T follicular helper cell (primary cell): ENCODE data around the gene DNMT3A.
A peak's percentile ranks its signal among the peaks of the same experiment; 100 is the strongest.

Experiments used
- DNase-seq: peaks from one replicate; pipeline ENCODE4 v3.0.0-alpha.2; 2020; ENCODE audit warnings: low read depth
- total RNA-seq, 2 experiments: gene quantifications; one replicate each; lab custom pipeline; 2026; lab: John Stamatoyannopoulos, UW

The DNMT3A gene
- total RNA-seq = 117 to 142 reads per million in 2 experiments

DNA sequence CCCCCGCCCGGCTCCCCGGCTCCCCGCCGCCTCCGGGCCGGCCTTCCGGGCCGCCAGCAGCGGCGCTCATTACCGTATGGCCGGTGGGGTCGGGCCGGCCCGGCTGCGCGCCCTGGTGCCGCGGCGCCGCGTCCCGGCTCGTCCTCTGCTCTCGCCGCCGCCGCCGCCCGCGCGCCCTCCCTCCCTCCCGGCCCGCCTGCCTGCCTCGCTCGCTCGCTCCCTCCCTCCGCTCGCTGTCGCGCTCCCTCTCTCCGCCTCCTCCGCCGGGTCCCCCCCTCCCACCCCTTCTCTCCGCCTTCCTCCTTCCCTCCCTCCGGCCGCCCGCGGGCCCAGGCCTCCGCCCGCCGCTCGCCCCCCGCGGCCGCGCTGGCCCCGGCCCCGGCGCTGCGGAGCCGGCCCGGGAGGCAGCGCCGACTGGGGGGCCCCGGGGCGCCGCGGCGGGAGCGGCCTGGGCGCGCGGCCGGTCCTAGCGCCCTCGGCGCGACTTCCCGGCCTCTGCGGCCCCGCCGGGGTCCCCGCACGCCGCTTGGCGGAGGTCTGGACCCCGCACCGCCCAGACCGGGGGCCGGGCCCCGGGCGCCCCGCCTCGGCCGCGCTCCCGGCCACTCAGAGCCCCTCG lies at the start of gene DNMT3A:
Gene DNMT3A (minus strand): TSS at position 173 of the 619 bp plus-strand sequence. CDS start 27,941 bp downstream, outside the sequence.
- DNase-seq = peak; percentile 36

DNA sequence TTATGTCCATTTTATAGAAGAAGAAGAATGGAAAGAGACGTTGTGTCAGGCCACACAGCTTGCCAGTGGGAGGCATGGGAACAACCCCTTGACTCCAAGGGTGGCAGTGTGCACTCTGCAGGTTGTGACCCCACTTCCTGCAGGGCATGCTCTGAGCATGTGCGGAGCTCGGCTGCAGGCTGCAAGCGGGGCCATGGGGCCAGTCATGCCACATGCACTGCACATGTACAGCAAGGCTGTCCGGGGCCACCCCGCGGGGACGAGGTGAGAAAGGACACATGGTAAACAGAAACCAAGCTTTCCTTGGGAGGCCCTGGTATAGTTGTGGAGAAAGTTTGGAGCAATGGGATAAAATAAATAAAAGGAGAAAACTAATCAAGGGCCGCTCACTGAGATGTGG lies 47.4 kb upstream of the DNMT3A start:
- no peak for DNase-seq

DNA sequence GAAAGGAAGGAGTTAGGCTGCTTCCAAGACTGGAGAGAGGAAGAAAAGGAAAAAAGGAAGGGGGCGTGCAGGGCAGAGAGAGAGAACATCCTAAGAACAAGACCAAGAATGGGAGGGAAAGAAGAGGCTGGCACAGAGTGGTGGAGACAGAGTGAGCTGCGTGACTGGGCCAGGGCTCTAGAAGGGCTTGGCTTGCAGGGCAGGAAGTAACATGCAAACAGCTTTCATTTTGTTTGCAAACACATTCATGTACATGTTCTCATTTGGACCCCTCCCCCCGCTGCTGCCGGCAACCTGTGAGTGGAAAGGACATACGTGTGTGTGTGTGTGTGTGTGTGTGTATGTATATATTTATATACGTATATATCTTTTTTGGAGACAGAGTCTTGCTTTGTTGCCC lies 46.8 kb upstream of the DNMT3A start:
- no peak for DNase-seq

DNA sequence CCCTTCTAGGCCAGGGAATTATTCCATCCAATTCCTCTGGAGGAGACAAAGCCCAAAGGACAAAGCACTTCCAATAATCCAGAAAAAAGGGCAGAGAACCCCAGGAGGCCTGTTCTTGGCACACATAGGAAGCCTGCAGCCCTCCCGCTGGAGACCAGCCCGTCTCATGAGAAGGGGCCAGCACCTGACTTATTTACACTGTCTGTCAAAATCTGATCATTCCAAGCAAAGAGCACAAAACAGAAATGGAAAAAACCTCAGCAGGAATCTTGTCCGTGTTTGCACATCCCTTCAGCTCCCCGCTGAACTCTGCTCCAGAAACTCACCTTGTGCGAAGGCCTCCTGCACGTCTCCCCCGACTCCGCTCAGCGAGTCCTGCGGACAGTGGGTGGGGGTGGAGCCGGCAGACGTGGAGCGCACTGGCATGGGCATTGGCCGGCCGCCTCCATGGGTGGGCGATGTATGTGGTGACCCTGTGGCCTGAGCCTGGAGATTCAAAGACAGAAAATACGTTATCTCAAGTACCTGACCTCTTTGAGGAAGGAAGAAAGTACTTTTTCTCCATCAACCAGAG lies 46.2 kb upstream of the DNMT3A start:
- DNase-seq = no peak

DNA sequence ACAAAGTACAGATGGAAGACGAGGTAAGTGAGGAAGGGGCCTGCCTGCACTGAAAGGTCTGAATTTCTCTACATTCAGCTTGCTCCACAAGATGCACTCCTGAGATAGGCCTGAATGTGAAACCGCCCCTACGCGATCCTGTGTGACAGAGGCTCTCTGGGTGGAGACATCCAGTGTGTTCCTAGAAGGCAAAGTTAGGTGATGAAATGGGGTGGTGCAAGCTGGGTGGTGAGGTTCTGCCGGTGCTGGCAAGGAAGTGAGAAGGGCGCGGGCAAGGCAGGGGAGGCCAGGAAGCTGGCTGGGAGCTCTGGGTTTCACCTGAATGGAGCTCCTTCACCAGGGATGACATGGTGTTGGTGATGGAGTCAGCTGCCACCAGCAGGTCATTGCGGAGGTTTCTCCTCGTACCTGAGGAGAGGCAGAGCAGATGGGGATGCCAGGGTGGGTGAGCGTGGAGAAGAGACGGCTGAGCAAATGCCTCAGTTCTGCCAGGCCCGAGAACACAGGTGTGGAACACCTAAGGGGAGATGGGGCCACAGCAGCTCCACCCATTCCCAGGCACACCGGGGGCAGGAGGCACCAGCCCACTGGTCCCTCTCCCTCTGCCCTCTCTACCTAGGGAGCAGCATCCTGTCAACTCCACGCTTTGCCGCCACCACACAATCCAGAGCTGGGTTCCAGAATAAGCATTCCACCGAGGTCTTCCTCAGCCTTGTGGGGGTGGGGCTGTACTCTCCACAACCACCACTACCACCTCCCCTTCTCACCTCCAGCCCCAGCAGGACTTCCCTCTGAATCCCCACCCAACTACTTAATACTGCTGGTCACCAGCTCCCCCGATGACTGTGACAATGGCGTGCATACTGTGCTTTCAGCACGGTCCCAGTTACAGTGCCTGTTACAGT lies 45.5 kb upstream of the DNMT3A start:
- no peak for DNase-seq

DNA sequence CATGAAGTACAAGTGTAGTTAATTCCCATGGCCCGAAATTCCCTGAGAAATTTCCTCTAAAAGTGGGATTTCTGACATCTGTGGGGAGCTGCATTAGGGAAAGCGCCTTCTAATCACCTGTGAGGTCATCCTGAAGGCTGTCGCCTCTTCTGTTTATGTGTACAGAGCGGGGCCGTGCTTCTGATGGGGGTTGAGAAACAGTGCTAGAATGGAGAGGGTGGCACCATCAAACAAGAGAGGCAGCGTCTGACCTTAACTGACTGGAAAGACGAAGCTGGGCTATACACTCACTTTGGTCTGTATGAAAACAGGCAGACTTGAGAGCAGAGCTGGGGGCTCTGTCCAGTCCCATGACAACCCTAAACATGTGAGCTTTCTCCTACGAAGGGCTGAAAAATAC lies 44.2 kb upstream of the DNMT3A start:
- DNase-seq = no peak

DNA sequence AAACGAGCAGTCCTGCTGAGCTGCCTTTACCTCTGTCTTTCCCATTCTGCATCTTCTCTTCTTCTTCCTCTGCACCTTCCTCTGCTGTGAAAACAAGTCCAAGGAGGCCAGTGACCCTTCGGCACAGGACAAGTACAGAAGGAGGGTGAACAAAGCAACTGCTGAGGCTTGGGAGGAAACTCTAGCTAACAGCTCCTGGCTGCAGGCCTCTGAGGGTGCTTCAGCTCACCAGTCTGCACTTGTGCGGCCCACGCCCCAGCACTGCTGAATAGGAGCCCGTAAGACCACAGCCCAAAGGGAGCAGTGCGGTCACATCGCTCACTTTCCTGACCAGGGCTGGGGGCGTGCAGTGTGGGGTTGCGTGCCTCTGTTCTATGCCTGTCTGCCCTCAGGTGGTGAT lies 42.1 kb upstream of the DNMT3A start:
- no peak for DNase-seq

DNA sequence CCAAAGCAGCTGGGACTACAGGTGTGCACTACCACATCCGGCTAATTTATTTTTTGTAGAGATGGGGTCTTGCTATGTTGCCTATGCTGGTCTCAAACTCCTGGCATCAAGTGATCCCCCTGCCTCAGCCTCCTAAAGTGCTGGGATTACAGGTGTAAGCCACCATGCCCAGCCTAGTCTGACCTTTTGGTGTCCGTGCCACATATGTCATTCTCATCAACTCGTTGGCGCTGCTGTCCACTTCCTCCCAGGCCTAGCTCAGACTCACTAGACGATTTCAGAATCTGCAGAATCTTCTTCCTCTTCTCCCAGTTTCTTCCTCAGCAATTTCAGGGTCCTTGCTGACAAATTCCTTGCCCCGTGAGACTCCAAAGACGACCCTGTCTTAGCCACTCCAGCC lies 39.8 kb upstream of the DNMT3A start:
- DNase-seq = no peak

DNA sequence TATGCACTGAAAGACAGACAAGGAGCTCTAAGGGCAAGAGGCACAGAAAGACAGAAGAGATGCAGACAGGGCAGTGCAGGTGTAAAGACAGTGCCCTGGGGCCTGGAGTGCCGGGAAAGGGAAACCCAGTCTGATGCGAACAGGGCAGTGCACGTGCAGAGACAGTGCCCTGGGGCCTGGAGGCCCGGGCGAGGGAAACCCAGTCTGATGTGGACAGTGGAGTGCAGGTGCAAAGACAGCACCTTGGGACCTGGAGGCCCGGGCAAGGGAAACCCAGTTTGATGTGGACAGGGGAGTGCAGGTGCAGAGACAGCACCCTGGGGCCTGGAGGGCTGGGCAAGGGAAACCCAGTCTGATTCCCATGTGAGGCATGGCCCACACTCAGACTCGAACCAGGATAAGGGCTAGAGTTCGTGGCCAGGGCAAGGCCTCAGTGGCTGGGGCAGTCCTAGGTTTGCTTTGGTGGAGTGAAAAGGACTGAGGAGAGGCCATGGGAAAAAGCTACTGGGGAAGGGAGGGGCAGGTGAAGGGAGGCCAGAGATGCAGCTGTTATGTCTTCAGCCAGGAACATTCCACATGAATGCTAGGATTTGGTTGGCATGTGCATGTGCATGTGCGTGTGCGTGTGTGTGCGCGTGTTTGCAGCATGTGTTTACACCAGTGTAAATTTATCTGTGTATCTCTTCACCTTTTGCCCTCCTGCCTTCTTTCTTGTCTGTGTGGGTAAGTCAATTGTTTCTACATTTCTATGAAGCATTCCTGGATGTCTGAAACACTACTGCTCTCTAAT lies 39.1 kb upstream of the DNMT3A start:
- no peak for DNase-seq

DNA sequence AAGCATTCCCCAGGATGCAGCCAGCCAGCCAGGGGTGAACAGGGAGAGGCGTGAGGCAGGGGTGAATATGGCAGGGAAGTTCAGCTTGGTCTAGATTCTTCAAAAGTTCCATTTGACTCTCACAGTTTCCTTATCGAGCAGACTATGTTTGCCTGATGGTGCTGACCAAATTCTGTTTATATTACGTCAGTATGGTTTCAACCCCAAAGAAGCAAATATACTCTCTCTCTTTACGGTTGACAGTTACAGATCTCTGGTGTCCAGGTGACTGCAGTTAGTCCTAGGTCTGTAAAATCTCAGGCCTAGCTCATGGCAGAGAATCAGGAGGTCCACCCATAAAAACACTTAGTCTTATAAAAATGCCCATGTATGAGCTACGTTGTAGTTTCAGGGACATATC lies 38.3 kb upstream of the DNMT3A start:
- no peak for DNase-seq

DNA sequence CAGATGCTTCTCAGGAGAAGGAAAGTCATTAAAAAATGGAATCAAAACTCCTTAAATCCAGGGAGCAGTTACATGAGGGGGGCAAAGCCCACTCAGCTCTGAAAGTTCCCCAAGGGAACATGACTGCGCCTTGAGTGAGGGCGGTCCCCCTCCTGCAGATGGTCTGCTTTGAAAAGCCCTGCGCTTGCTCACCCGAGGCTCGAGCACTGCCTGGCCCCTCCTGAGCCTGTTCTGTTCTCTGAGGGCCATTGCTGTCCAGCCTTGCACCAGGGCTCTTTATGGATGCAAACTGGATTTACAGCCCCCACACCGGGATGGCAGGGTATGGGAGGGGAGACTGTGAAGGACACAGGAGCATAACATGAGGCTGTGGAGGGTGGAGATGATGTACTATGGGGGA lies 37.8 kb upstream of the DNMT3A start:
- no peak for DNase-seq

DNA sequence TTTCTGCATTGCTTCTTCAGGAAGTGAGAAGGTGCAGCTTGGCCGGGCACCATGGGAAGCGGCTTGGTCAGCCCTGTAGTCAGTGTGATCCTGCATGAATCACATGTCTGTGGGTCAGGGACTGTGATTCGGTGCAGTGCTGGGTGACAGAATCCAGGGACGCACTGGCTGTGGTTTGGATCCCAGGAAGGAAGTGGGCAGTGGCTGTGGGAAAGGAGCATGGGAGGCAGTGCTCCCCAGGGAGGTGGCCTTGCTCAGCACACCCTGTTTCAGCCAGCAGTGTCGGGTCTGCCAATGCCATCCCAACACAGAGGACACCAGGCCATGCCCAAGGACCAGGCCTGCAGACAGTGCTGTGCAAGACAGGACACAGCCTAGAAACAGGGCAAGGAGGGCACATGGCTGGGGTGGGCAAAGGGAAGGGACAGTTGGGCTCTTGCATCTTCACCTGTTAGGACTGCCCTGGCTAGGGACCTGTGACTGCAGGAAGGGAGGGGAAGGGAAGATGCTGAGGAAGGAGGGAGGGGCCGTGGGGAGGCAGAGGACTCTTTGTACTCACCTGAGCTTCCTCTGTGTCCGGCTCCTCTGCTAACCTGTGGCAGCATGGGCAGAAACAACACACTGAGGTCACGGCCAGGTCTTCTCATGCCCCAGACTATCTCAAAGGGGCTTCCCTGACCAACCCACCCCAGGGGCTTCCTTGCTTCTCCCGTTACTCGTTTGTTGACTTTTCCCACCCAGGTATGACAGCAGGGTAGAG lies 37.2 kb upstream of the DNMT3A start:
- no peak for DNase-seq

DNA sequence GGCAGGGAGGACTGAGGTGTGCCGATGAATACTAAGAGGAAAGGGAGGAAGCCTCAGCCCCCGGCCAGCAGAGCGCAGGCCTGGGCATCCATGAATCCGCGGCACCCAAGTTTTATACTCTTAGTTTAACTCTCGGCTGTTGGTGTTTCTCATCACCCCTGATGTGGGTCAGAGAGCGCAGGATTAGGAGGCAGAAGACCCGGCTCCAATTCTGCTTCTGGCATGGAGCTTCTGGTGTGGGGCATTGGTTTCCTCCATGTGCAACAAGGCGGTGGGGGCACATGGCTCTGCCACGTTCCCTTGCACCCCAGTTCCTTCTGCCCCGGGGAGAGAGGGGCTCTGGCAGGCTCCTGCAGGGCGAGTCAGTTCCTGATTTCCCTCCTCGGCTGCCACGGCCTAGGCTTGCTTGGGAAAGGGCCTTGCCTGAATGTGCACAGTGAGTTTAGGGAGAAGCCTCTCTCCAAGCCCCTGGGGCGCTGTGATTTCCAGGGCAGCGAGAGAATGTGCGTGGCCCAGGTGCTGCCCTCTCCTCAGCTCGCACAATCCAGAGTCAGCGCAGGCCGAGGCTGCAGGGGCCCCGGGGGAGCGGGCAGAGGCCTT lies 36.2 kb upstream of the DNMT3A start:
- DNase-seq = no peak

DNA sequence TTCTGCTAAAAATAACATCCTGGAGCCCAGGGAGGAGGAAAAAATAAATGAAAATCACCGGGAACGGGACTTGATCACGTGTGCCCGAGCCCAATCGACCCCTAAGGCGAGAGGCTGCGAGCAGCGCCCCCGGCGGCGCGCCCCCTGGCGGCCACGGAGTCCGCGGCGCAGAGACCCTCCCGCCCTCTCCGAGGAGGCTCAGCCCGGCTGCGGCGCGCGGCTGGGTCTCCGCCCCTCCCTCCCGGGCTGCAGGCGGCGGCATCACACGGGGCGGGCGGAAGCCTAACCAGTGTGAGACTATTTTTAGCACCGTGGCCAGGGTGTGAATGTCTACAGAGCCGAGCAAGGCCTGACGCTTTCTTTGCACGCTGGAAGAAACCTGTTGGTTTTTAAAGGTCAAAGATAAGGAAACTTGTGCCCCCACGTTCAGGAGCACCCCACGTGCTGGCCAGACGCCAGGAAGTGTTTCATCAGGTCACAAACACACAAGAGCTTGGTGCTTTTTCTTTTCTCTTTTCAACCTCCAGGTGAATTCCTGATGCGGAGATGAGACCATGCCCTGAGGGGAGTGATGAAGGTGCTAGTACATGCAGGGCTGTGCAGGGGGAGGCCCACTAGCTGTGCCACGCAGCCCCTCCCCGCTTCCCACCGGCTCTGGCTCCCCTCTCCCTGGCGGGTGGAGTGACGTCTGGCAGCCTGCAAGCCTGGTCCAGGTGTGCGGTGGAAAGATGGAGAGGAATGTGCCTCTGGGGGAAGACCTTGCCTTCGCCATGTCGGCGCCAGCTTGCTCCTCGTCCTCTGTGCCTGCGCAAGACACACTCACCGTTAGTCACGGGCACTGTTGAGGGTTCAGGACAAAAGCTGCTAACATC lies 35.3 kb upstream of the DNMT3A start:
- DNase-seq = peak; percentile 87

DNA sequence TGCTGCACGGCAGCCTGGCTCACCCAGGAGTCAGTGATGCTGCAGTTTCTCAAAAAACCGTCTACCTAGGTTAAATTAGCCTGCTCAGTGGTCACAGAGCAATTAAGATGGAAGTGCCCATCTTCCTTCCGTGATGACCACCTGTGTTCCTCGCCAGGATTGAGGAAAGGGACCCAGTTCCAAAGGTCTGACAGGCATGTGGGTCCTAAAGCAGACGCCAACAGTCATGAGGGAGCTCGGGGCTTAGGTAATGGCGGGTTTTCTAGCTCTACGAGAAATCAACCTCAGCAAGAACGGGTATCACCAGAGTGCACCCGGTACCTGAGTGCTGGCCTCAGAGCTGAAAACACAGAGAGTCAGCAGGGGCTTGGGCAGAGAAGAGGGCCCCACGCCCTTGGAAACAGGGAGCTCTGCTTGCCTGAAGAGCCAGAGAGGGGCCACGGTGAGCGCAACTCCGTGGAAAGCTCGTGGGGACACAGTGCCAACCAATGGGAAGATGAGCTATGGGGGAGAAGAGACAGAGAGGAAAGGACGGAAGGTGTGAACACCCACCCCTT lies 34.3 kb upstream of the DNMT3A start:
- DNase-seq = no peak

DNA sequence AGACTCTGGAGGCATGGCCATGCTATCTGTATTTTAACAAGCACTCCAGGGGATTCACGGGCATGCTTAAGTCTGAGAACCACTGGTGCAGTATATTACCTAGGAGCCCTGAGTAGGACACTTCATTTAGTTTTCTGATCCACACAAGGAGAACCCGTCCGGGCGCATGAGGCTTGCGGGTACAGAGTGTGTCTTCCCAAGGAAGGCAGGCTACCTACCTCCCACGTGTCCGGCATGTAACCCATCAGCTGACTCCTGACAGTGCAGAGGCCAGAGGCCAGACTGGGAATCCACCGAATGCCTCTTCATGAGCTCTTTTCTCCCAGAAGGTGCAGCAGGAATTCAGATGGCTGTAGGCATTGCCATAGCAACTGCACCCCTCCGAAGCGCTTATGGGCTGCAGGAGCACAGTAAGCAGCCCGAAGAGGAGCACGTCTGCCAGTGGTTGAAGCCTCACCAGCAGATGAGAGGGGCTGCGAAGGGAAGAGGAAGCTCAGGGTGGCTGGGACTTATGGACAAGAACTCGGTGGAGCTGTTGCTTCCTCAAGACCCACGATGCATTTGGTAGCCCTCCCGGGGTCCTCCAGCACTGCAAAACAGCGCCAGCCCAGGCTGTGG lies 33.8 kb upstream of the DNMT3A start:
- DNase-seq = no peak

DNA sequence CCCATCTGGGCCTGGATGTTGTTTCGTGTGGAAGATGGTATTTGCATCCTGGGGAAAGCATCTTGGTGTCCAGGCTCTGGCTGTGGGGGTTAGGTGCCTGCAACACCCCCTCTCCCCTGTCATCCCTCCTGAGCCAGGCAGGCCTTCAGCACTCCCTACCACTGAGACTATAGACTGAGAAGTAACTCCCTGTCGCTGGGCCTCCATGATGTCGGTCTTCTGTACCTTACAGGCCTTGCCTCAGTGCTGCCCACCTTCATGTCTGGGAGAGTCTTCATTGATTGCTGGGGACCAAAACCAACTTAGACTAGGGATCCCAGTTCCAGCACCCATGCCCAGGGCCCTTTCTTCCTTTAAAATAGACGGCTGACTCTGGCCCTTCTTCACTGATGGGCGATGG lies 33.1 kb upstream of the DNMT3A start:
- no peak for DNase-seq

DNA sequence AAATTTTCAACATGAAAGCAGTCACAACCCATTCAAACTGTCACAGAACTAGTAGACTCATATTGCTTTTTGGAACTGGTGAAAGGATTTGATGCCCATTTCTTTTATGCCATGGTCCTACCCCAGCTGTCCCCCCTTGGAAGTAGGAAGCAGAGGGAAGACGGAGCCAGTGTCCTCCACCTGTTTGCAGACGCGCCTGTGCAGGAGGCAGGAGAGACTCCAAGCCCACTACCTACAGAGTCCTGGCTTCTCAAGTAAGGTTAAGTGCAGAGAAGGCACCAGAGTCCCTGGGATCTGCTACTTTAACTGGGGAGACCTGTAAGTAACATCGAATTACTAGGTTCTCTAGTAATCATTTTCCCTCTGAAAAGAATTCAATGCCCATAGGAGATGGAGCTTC lies 32.7 kb upstream of the DNMT3A start:
- DNase-seq = no peak

DNA sequence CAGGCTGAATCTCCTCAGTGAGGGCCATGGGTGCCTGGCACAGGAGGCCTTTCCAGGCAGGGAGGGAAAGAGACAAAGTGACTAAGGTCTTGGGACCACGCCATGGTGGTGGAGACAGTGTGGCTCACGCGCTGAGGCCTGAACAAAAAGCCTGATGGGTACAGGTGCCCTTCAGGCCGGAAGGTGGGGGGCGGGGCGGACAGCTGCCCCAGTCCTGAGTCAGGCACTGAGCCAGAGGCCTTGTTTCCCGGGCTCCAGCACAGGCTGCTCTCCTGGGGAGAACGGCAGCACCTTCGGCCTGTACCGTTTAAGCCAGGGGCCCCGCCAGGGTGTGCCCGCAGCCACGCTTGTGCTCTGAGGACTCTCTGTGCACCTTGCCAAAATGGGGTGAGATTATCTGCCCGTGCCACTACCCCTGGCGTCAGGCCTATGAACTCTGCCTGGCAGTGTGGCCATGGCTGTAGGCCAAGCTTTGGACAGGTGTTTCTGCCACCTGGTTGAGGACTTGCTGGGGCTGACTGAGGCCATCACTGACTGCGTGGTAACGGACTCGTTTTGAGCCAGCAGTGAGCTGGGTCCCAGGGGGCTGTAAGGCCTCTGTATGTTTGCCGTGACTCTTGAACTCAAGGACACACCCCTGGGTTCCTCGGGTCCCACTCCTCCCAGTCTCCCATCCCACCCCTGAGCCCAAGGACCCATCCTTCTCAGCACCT lies 31.7 kb upstream of the DNMT3A start:
- DNase-seq = no peak
